Upper lobe of right lung (tissue), 1 donor: Measurements from ENCODE around the gene ADPRHL1. TPM values are rescaled to one million over a fixed set of nuclear protein-coding genes. Genes with fewer than 3 reads are reported as not detected.

ENCODE experiments used
- ATAC-seq: fragments of 200-7000 bp; cut with Tn5 transposase; one replicate; pipeline ENCODE4 v1.9.1; 2020; ENCODE audit warnings: mild to moderate bottlenecking, moderate library complexity
- DNase-seq: peaks from one replicate; pipeline ENCODE4 v3.0.0-alpha.2; 2020
- H3K27ac ChIP-seq: fragments of 200-600 bp; one replicate; pipeline ENCODE4 v1.8.0; 2022
- H3K27me3 ChIP-seq: fragments of 200-600 bp; one replicate; pipeline ENCODE4 v1.8.0; 2022; ENCODE audit warnings: mild to moderate bottlenecking
- H3K36me3 ChIP-seq: fragments of 200-600 bp; one replicate; pipeline ENCODE4 v1.8.0; 2022
- H3K4me1 ChIP-seq: fragments of 200-600 bp; one replicate; pipeline ENCODE4 v1.8.0; 2022
- H3K4me3 ChIP-seq: fragments of 200-600 bp; one replicate; pipeline ENCODE4 v1.8.0; 2022; ENCODE audit warnings: mild to moderate bottlenecking
- H3K9me3 ChIP-seq: fragments of 200-600 bp; one replicate; pipeline ENCODE4 v1.8.0; 2022
- intact Hi-C: fragments of 100-400 bp; cut with DNase I; formaldehyde crosslinking; loops from one replicate; pipeline ENCODE4 v1.11.0; 2022
- total RNA-seq: library from RNA; stranded (reverse); fragmentation: NEBNext Ultra II Directional; extraction: Animal tissue kit (Norgen Biotek cat#: 25700); gene quantifications from one replicate; pipeline ENCODE4 v1.2.1, GENCODE V29; 2021
- TF ChIP-seq, protein P1 (sequence below): fragments of 200-600 bp; IDR thresholded peaks from one replicate; pipeline ENCODE4 v1.8.0; 2022; ENCODE audit warnings: antibody characterized with exemption
- donor health status: DM: no; HTN: yes; CAD: no; lungs with severe emphysema.

The ADPRHL1 gene
- total RNA-seq, 1 donor from 2014 or later = 1.9 TPM

DNA sequence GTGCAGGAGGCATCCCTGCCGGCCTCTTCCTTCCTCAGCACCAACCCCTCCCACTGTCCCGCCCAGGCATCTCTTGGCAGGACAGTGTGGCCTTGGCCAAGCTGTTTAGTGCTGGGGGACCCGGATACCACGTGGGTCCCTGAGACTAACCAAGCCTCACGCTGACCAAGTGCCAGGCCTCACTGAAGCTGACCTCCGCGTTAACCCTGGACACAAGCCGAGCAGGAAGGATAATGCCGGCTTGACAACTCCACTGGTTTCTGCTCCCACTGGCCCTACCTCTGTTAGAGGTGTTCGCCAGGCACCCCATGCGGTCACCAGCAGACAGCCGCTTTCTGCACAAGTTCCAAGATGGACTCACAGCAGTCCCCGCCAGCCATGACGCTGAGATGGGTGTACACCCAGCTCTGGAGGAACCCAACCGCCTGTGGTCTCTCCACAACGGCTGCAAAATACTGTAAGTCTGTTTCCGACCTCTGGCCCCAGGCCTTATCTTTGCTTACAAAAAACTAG is 101.7 kb downstream of the ADPRHL1 start:
- TF ChIP-seq, protein P1, sequence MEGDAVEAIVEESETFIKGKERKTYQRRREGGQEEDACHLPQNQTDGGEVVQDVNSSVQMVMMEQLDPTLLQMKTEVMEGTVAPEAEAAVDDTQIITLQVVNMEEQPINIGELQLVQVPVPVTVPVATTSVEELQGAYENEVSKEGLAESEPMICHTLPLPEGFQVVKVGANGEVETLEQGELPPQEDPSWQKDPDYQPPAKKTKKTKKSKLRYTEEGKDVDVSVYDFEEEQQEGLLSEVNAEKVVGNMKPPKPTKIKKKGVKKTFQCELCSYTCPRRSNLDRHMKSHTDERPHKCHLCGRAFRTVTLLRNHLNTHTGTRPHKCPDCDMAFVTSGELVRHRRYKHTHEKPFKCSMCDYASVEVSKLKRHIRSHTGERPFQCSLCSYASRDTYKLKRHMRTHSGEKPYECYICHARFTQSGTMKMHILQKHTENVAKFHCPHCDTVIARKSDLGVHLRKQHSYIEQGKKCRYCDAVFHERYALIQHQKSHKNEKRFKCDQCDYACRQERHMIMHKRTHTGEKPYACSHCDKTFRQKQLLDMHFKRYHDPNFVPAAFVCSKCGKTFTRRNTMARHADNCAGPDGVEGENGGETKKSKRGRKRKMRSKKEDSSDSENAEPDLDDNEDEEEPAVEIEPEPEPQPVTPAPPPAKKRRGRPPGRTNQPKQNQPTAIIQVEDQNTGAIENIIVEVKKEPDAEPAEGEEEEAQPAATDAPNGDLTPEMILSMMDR = no peak
- DNase-seq = peak; percentile 55
- intact Hi-C loops = no loop called here
- H3K36me3 ChIP-seq = no peaks in the 10 kb centered on the region
- no peak overlapping the region for H3K4me3 ChIP-seq
- no peaks in the 10 kb centered on the region for H3K27me3 ChIP-seq
- ATAC-seq = peak; percentile 83
- no peak overlapping the region for H3K27ac ChIP-seq
- no peaks in the 10 kb centered on the region for H3K9me3 ChIP-seq
- H3K4me1 ChIP-seq = peaks cover 6% of the 10 kb centered on the region

DNA sequence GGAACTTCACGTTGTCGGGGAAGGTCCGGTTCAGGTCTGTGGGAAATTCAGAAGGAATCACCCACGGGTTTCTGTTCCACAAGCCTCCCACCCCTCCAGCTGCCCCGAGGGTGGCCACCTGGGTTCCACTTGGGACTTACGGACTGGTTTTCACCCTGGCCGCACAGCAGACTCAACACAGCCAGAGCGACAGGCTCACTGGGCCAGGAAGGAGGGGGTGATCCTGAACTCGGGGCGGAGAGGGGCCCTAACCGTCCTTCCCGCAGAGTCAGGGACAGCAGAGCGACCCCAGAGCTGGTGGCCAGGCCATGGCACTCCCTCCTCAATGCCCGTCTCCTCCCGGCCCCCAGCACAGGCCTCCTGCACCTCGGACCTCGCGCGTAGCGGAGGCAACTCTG is 102.4 kb downstream of the ADPRHL1 start:
- no peak for ATAC-seq

DNA sequence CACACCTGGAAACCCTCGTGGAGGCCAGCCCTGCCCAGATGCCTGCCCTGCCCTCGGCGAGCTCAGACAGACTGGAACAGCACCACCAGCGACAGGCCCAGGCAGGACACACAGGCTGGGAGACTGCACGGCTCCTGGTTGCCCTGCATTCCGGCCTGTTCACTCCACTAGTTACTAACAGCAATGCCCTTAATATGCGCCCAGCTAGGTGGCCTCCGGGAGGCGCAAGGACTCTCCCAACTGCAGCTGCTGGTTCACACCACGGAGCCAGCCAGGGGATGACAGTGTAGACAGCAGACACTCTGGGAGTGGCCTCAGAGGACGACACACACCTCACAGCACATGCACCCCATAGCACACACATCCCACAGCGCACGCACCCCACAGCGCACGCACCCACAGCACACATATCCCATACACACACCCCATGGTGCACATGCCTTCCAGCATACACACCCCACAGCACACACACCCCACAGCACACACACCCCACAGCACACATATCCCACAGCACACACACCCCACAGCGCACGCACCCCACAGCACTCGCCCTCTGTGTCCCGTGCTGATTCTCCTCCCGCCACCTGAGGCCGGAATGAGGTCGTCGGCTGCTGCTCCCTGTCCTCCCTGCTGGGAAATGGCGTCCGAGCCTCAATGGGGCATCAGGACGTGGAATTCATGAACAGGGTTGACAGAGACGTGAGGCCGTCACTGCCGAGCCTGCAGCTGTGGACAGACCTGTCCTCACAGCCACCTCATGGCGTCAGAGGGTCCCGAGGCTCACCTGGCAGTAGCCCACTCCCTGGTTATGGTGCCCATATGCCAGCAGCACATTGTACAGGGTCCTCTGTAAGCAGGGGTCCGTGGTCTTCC is 103.0 kb downstream of the ADPRHL1 start:
- TF ChIP-seq, protein P1 = no peak
- H3K4me3 ChIP-seq = no peak overlapping the region
- DNase-seq (no peak), ATAC-seq (peak; percentile 30)
- no peaks in the 10 kb centered on the region for H3K36me3 ChIP-seq
- H3K9me3 ChIP-seq = no peaks in the 10 kb centered on the region
- H3K27me3 ChIP-seq = no peaks in the 10 kb centered on the region
- no peak overlapping the region for H3K27ac ChIP-seq
- H3K4me1 ChIP-seq = peaks cover 6% of the 10 kb centered on the region
- intact Hi-C loops = no loop called here

More for the DNA sequence above, 102.4 kb downstream of the ADPRHL1 start:
- TF ChIP-seq, protein P1 = no peak
- H3K36me3 ChIP-seq = no peaks in the 10 kb centered on the region
- intact Hi-C loops = no loop called here
- no peaks in the 10 kb centered on the region for H3K27me3 ChIP-seq
- peaks cover 6% of the 10 kb centered on the region for H3K4me1 ChIP-seq
- no peak overlapping the region for H3K4me3 ChIP-seq
- H3K9me3 ChIP-seq = no peaks in the 10 kb centered on the region
- DNase-seq = no peak
- H3K27ac ChIP-seq = no peak overlapping the region

Other genes with a start within 250 kb of the ADPRHL1 start
- gene PCID2, start 244.8 kb downstream of the ADPRHL1 start, total RNA-seq = 41.5 TPM
- gene CUL4A, start 243.9 kb downstream of the ADPRHL1 start, total RNA-seq = 57.0 TPM
- gene LAMP1, start 156.2 kb downstream of the ADPRHL1 start, total RNA-seq = 332 TPM
- 6.1 TPM for gene GRTP1, start 89.4 kb downstream of the ADPRHL1 start, total RNA-seq
- gene DCUN1D2, start 37.2 kb upstream of the ADPRHL1 start, total RNA-seq = 24.6 TPM
- gene TFDP1, start 131.3 kb upstream of the ADPRHL1 start, total RNA-seq = 42.3 TPM
- not detected for gene ATP4B, start 204.7 kb upstream of the ADPRHL1 start, total RNA-seq
- 0.09 TPM for gene GRK1, start 213.7 kb upstream of the ADPRHL1 start, total RNA-seq